LNCaP clone FGC (cell line): ENCODE measurements around the gene CALML3.

Source experiments
- DNase-seq: peaks from one replicate; pipeline ENCODE4 v3.0.0-alpha.2; 2011; ENCODE audit warnings: low read depth
- H3K4me3 ChIP-seq: 2 replicates; pipeline ENCODE4 v1.5.1; 2011; ENCODE audit warnings: mild to moderate bottlenecking, low read depth, low read length, control low read depth
- CTCF ChIP-seq: IDR thresholded peaks from 2 replicates; pipeline ENCODE4 v1.5.1; 2012; ENCODE audit warnings: mild to moderate bottlenecking; ENCODE audit not compliant: control insufficient read depth, insufficient read depth; ENCODE audit errors: extremely low read depth

The CALML3 gene

DNA sequence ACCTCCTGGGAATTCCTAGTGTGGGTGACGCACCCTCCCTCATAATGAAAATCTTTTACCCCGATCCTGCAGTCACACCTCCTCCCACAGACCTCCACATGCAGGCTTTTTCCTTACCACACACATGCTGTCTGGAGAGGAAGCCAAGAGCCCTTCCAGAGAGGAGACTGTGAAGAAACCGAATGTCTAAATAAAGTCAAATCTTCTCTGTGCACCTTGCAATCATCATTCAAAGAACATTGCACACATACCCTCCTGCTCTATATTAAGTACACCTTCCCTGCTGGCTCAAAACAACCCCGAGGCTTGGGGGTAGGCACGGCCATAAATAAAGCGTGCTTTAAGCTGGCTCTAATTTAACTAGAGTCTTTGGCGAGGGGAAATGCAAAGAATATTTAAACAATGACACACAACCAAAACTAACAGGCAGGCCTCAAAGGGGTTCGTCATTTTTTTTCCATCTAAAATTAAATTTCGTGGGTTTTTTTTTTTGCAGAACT is 34.9 kb downstream of the CALML3 start:
- TF ChIP-seq CTCF, result no peak
- no peak for DNase-seq
- H3K4me3 ChIP-seq, result no peak overlapping the region

- DNase-seq, result no peak
- H3K4me3 ChIP-seq, result no peak overlapping the region
- TF ChIP-seq CTCF, result no peak
Observed at GRCh38 chr10:5560142-5560816, 35.5 kb downstream of the CALML3 start.

DNA sequence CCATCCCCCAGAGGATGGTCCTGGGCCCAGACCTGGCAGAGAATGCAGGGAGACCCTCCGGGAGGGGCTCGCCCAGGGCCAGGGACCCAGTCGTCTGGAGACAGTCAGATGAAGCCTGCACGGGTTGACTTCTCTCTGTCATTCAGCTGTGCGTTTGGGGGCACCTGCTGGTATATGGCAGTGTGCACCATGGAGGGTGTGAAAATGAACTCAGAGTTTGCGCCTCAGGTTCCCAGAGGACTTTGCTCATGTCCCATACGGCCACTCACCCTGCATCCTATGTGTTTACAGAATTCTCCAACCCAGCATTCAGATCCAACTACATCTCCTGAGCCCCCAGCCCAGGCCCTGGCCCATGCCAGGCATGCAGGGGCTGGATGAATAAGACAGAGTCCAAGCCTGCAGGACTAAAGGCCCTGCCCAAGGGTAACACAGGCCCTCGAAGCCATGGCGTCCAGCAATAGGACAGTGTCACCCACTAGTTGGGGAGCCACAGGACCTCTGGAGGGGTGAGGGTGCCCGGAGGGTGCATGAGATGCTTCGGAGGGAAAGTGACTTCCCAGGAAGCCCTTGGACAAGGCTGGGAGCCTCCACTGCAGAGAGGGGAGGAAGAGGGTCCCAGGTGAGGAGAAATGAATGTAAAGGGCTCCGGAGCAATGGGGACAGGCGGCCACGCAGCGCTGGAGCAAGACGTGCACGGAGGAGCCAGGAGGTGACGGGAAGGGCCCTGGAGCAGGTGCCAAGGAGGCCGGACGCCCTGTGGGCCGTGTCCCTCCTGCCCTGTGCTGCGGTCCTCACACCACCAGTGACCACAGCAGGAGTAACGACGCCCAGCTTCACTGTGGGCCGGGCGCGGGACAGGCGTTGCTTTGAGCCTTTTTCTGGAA is 36.3 kb downstream of the CALML3 start:
- no peak for DNase-seq
- no peak for TF ChIP-seq CTCF
- no peak overlapping the region for H3K4me3 ChIP-seq

DNA sequence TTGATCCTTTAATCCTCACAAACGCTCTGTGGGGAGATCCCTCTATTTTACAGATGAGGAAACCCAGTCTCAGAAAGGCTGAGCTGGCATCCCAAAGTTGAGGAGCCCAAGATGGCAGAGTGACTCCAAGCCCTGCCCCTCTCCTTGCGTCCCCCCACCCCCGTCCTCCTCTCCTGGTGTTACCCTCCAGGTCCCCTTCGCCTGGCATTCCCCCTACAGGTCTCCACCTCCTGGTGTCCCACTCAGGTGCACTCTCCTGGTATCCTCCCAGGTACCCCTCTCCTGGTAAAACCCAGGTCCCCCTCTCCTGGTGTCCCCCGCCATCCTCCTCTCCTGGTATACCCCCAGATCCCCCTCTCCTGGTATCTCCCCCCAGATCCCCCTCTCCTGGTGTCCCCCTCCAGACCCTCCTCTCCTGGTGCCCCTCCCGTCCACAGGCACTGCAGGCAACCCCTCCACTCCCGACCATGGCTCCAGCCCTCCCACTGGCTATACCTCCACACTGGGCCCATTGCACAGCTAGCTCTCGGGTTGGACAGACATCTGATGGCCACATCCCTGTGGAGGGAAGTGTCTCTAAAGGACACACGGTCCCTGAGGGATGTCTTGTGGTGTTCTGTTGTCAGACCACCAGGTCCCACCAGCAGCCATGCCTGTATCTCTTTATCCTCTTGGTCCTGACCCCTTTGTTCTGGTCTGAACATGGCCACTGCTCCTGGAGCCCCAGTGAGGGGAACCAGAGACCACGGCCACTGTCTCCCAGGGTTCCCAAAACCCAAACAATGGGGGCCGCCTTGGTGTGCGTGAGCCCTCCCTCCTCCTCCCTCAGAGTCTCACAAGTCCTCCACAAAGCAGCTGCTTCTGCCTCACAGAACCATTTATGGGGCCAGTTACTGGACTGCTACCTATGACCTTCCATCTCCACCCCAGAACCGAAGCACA is 37.2 kb downstream of the CALML3 start:
- DNase-seq, result no peak
- no peak overlapping the region for H3K4me3 ChIP-seq
- TF ChIP-seq CTCF, result no peak

GRCh38 chr10:5563321-5563961 is 38.7 kb downstream of the CALML3 start:
- TF ChIP-seq CTCF, result no peak
- H3K4me3 ChIP-seq, result no peak overlapping the region
- no peak for DNase-seq

DNA sequence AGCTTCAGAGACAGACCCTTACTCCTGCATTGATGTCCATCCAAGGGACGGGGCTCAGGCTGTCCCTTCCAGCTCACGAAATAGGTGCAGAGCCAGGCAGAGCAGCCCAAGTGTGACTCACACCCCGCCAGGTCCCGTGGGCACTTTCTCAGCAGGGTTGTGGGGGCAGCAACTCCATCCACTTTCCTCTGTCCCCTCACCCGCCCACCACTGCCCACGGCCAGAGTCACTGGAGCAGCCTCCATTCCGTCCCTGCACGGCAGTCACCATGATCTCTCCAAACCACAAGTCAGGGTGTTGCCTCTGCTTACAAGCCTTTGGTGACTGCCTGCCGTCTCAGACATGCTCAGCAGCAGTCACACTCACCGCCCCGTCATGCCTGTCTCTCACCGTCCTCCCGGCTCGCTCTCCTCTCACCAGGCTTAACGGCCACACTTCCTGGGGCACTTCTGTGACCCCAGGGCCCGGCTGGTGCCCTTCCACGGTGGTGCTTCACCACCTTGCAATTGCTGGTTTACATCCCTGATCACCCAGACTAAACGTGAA is 39.3 kb downstream of the CALML3 start:
- DNase-seq, result no peak
- TF ChIP-seq CTCF, result no peak
- no peak overlapping the region for H3K4me3 ChIP-seq
